T-helper 9 cell (primary cell): Measurements from ENCODE around the gene GAGE10.
A peak's percentile ranks its signal among the peaks of the same experiment; 100 is the strongest.
"Not testable (repeated sequence)": the region's sequence is repeated elsewhere in the genome, so short reads cannot be mapped to it uniquely, and the experiment has no call there.

ENCODE experiments used
- DNase-seq: peaks from one replicate; pipeline ENCODE4 v3.0.0-alpha.2; 2020

Gene GAGE10

GRCh38 chrX:49330421-49330820, 27.0 kb downstream of the GAGE10 start:
- DNase-seq: not testable (repeated sequence)

- not testable (repeated sequence) for DNase-seq
Observed at GRCh38 chrX:49331282-49331681, 27.8 kb downstream of the GAGE10 start, which contains the start of gene GAGE13. TSS of gene GAGE13 (plus strand) at chrX:49331582. CDS start at chrX:49332738, 1,156 bp downstream.

- not testable (repeated sequence) for DNase-seq
Observed at GRCh38 chrX:49331841-49332240, 28.4 kb downstream of the GAGE10 start.

- peak; percentile 20 for DNase-seq
Observed at GRCh38 chrX:49341449-49341848, 38.0 kb downstream of the GAGE10 start.

GRCh38 chrX:49344496-49345175, 41.2 kb downstream of the GAGE10 start:
- DNase-seq: not testable (repeated sequence)

- DNase-seq: not testable (repeated sequence)
Observed at GRCh38 chrX:49345402-49345801, 42.0 kb downstream of the GAGE10 start.

GRCh38 chrX:49346150-49346549, 42.7 kb downstream of the GAGE10 start:
- peak; percentile 15 for DNase-seq
